Measurements from ENCODE around the gene PDGFB.
"Not testable (repeated sequence)": the region's sequence is repeated elsewhere in the genome, so short reads cannot be mapped to it uniquely, and the experiment has no call there.

Gene PDGFB

DNA sequence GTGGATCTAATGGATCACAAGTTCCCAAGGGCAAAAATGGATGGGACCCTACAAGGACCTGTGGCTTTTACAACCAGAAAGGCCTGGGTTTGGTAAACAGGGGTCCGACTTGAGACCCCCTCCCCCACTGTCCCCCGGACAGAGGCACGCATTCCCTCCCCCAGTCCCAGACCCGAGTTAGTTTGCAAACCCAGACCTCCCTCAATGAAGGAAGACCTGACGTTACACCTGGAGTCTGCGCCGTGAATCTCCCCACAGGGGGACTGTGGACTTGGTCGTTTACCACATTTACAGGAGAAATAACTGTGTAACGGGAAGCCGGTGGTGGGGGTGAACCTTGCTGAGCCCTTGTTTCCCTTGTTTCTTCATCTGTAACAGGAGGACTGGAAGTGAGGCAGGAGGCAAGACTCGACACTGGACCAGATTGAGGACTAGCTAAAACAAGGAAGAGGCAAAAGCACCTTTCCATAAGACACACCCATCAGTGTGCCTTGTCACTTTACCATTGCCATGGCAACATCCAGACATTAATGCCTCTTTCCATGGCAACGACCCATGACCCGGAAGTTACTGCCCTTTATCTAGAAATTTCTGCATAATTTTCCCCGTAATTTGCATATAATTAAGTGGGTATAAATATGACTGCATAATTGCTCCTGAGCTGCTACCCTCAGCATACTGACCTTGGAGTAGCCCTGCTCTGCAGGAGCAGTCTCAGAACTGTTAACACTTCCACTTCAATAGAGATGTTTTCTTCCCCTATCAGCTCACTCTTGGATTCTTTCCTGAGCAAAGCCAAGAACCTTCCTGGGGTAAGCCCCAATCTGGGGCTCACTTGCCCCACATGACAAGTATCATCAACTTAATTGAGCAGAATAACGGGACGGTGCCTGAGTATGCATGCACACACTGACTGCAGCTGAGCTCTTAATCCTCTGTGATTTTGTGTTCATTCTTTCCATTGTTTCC lies 25.4 kb downstream of the PDGFB start:
- Mint-ChIP-seq H3K27ac (no peak overlapping the region), H3K27me3 (peaks cover 40% of the 10 kb centered on the region), H3K9me3 (peaks cover 0 to 9% of the 10 kb centered on the region in 2 donors), H3K4me3 (no peak overlapping the region), H3K4me1 (peaks cover 23% of the 10 kb centered on the region)
- ATAC-seq = no peak
- peak in 1 of 2 donors; percentile 4 for DNase-seq

DNA sequence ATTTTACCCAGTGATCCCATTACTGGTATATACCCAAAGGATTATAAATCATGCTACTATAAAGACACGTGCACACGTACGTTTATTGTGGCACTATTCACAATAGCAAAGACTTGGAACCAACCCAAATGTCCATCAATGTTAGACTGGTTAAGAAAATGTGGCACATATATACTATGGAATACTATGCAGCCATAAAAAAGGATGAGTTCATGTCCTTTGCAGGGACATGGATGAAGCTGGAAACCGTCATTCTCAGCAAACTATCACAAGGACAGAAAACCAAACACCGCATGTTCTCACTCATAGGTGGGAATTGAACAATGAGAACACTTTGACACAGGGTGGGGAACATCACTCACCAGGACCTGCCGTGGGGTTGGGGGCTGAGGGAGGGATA lies 26.4 kb downstream of the PDGFB start:
- DNase-seq, H3K27ac Mint-ChIP-seq, H3K4me3 Mint-ChIP-seq, H3K9me3 Mint-ChIP-seq, ATAC-seq: not testable (repeated sequence)
- peaks cover 20% of the 10 kb centered on the region for H3K4me1 Mint-ChIP-seq
- H3K27me3 Mint-ChIP-seq = peaks cover 46% of the 10 kb centered on the region

DNA sequence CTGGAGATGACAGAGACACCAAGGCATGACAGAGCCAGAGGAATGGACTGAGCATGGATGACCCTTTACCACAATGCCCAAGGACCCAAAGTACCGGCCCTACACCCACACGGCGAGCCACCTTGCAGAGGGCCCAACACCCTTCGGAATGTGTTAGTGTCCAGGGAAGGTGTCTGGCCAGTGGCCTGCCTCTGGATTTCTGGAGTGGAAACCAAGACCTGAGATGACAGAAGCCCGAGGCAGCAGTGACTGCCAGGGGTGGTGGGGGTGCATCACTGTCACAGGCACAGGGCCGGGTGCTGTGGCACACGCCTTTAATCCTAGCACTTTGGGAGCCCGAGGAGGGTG lies 28.7 kb downstream of the PDGFB start:
- Mint-ChIP-seq H3K4me1 (peaks cover 16% of the 10 kb centered on the region), H3K27ac (no peak overlapping the region), H3K4me3 (no peak overlapping the region), H3K27me3 (peaks cover 49% of the 10 kb centered on the region), H3K9me3 (peaks cover 0 to 9% of the 10 kb centered on the region in 2 donors)
- DNase-seq (peak in 1 of 2 donors; percentile 3), ATAC-seq (no peak)

DNA sequence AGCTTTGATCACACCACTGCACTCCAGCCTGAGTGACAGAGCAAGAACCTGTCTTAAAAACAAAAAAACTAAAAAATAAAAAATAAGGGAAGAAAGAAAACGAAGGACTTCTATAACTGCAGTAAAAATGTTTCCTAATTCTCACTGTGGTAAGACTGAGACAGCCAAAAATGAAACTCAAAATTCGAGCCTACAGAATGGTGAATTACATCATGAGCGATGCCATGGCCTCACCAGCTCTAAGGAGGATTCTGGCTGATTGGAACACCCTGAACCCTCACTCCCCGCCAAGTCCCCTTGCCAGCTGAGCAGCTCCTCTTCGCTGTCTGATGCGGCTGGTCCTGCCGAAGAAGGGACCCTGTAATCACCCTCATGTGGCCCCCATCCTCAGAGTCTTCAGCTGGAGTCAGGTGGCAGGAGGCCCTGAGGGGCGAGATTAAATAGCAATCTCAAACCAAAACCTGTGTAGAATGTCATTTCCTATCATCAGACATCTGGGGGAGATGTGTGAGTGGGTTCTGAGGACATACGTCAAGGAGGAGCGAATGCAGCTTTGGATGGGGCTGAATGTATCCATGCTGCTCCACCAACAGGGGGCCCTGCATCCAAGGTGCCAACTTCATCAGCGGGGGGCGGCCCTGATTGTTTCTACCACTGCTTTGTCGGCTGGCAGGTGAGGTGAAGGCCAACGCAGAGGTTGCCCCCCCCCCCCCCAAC lies 29.2 kb downstream of the PDGFB start:
- Mint-ChIP-seq H3K4me1 (peaks cover 12% of the 10 kb centered on the region), H3K4me3 (peak overlapping the region in 1 of 2 donors; percentile 18), H3K9me3 (peaks cover 0 to 9% of the 10 kb centered on the region in 2 donors), H3K27me3 (peaks cover 49% of the 10 kb centered on the region), H3K27ac (peak overlapping the region in 1 of 2 donors; percentile 31)
- ATAC-seq (peak; percentile 80), DNase-seq (no peak)

DNA sequence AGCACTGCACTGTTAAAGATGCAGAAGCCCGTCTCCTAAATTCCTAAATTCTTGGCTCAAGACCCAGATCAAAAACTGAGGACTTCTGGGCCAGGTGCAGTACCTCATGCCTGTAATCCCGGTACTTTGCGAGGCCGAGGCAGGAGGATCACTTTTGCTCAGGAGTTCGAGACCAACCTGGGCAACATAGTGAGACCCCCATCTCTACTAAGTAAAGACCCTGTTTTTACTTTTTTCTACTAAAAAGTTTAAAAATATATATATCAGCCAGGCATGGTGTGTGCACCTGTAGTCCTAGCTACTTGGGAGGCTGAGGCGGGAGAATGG lies 29.7 kb downstream of the PDGFB start:
- Mint-ChIP-seq H3K27me3 (peaks cover 49% of the 10 kb centered on the region), H3K4me1 (peaks cover 12% of the 10 kb centered on the region), H3K9me3 (peaks cover 0 to 6% of the 10 kb centered on the region in 2 donors), H3K27ac (no peak overlapping the region), H3K4me3 (no peak overlapping the region)
- ATAC-seq (no peak), DNase-seq (no peak)

DNA sequence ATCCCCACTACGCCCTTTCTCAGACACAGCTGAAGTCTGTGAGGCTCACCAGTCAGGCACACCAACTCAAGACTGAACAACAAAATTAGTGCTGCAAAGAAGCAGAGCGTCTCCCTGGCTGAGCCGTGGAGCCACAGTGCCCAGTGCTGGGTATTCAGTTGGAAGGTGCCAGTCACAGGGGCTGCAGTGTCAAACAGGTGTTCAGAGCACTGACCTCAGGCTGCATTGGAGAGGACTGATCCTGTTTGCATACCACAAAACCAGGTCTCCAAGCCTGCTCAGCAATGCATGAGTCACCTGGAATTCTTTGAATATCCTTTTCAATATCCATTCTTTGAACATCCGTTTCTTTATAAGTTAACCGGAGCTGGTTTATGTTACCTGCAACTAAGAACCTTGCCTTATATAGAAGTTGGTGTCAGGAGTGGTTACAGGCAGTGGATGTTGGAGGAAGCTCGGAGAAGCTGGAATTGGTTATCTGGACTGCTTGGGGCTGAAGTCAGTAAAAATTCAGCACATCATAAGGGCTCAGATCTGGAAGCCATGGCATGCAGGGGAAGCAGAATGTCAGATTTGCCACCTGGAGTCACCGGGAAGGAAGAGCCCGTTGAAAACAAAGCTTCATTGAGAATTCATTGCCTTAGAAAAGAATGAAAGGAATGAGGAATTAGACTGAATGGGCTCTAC lies 30.3 kb downstream of the PDGFB start:
- Mint-ChIP-seq H3K9me3 (peaks cover 0 to 4% of the 10 kb centered on the region in 2 donors), H3K27me3 (peaks cover 49% of the 10 kb centered on the region), H3K4me1 (peaks cover 12% of the 10 kb centered on the region), H3K4me3 (no peak overlapping the region), H3K27ac (no peak overlapping the region)
- DNase-seq (no peak), ATAC-seq (no peak)

DNA sequence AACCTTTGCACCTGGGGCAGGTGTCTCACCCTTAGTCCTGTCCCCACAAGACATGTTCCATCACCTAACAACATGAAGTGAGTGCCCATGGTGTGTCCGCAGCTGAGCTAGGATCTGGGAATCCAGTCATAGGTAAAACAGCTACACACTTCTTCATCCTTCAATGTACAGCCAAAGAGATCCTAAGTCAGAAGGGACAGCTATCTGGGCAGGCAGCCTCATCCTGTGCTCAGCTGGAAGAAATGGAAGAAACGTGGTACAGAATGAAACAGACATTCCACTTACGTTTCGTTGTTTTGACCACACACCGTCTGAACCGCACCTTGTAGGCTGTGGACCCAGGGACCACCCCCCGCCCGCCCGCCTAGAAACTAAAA lies 30.8 kb downstream of the PDGFB start:
- Mint-ChIP-seq H3K9me3 (peaks cover 0 to 4% of the 10 kb centered on the region in 2 donors), H3K4me3 (no peak overlapping the region), H3K27ac (no peak overlapping the region), H3K4me1 (peaks cover 12% of the 10 kb centered on the region), H3K27me3 (peaks cover 49% of the 10 kb centered on the region)
- ATAC-seq = no peak
- DNase-seq = no peak

DNA sequence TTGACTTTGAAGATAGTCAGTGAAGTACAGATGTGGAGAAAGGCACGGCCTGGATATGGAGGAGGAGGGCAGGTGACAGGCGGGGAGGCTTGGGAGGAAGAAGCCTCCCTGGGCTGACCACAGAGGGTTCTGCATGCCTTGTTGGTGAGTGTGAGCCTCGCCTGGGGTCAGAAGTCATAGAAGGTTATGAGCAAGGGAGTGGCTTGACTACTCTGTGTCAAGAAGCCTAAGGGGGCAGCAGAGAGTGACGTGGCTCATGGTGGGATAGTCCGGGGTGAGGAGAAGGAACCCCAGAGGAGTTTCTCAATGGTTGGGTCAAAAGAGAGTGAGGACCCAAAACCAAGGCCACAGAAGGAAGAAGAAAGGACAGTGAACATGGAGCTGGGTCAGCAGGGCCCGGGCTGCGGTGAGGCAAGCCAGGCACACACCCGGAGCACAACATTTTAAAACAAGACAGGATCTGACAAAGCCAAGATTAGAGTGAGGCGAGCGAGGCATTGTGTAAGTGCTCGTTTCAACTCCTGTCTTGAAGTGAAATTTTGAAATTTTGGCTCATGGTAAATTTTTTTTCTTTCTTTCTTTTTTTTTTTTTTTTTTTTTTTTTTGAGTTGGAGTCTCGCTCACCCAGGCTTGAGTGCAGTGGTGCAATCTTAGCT lies 31.9 kb downstream of the PDGFB start:
- DNase-seq (no peak), ATAC-seq (no peak)
- Mint-ChIP-seq H3K4me1 (peaks cover 12% of the 10 kb centered on the region), H3K9me3 (peaks cover 0 to 4% of the 10 kb centered on the region in 2 donors), H3K27ac (no peak overlapping the region), H3K27me3 (peaks cover 50% of the 10 kb centered on the region), H3K4me3 (no peak overlapping the region)

DNA sequence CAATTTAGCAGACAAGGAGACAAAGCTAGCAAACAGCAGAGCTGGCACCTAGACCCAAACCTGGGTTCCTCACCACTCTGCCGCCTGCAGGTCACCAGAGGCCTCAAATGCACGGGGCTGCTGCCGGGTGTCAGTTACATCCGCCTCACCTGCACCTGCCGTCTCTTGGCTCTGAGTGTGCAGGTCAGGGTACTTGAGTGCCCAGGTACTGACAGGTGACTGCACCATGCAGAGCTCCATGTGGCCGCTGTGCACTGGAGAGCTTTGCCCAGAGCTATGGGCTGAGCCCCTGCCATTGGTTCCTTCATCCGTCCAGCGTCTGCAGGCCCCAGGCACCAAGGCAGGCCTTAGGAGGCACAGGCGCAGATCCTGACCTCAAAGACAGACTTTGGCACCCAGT lies 35.0 kb downstream of the PDGFB start:
- Mint-ChIP-seq H3K9me3 (no peaks in the 10 kb centered on the region), H3K4me3 (no peak overlapping the region), H3K27ac (no peak overlapping the region), H3K27me3 (peaks cover 41% of the 10 kb centered on the region), H3K4me1 (peaks cover 27% of the 10 kb centered on the region)
- no peak for DNase-seq
- ATAC-seq = no peak

DNA sequence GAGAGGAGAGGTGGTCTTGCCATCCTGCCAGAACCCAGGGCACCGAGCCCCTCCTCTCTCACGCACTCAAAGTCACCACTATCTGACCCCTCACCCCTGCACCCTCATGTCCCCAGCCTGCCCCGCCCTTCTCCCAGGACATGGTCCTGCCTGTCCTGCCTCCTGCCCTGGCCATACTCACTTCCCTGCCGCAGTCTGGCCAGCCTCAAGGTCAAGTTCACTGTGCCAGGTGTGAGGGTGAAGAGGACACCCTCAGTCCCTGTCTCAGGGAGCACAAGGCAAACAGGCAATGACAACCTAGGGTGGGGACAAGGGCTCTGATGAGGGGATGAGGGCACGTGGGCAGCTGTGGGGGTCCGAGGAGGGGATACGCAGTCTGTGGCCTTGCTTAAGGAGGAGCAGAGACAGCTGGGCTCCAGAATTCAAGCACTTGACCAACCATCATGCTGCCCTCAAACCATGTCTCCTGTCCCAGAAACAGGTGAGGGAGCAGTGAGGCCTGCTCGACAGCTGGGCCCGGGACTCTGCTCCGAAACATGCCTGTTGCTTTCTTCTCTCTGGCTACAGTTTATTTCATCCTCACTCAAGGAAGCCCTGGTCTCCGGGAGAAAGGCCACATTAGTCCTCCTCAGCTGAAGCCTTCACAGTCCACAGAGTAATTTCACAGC lies 36.6 kb downstream of the PDGFB start:
- no peak for DNase-seq
- peaks cover 31% of the 10 kb centered on the region for H3K4me1 Mint-ChIP-seq
- H3K4me3 Mint-ChIP-seq = no peak overlapping the region
- H3K27me3 Mint-ChIP-seq = peaks cover 42% of the 10 kb centered on the region
- no peak for ATAC-seq
- no peak overlapping the region for H3K27ac Mint-ChIP-seq
- no peaks in the 10 kb centered on the region for H3K9me3 Mint-ChIP-seq

DNA sequence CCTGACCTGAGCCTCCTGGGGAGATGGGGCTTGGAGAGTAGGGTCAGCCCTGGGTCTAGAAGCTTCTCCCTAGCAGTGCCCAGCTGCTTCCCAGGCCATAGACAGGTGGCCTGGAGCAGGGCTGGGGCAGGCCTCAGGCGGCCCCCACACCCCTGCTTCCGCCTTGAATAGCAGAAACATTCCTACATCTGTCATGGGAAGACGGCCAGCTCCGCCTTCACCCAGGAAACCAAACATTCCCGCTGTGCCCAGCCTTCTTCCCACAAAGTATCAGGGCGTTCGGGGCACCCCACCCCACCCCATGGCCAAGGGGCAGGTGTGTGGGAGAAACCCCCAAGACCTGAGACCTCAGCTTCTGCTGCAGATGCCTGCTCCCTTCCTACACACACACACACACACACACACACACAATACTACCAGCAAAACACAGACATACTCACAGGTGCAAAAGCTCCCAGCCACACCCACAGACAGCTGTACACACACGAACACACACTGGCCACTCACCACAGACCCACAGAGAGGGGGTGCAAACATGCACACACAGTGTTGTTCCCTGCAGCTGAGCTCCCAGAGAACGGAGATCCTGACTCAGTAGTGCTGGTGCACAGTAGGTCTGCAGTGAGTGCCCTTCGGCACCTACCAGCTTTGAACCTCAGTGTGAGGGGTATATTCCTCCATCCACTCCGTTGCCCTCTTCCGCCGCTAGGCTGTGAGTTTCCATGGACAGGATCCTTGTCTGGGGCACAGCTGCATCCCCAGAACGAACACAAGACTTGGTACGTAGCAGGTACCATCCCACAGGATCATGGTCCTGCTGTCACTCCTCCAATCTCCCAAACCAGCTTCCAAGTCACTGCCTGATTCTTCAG lies 37.4 kb downstream of the PDGFB start:
- H3K27ac Mint-ChIP-seq = no peak overlapping the region
- ATAC-seq (no peak), DNase-seq (no peak)
- H3K9me3 Mint-ChIP-seq = no peaks in the 10 kb centered on the region
- no peak overlapping the region for H3K4me3 Mint-ChIP-seq
- H3K4me1 Mint-ChIP-seq = peaks cover 25% of the 10 kb centered on the region
- peaks cover 40% of the 10 kb centered on the region for H3K27me3 Mint-ChIP-seq

DNA sequence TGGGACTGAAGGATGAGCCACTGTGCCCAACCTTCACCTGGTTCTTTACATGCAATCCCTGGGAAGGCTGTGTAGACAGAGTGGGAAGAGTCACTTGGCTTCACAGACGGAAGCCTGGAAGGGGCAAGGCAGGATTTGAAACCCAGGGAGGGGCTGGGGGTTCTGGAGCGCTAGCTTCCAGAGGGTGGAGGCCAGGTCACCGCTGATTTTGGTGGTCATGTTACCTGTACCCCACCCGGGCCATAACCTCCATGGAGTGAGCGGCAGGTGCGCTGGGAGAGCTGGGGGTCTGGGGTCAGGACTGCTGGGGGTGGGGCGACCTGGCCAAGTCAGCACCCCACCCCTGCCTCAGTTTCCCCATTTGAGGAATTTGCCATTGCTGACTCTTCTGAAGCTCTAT lies 38.3 kb downstream of the PDGFB start:
- DNase-seq (no peak), ATAC-seq (no peak)
- Mint-ChIP-seq H3K27ac (no peak overlapping the region), H3K4me3 (no peak overlapping the region), H3K4me1 (peaks cover 25% of the 10 kb centered on the region), H3K9me3 (no peaks in the 10 kb centered on the region), H3K27me3 (peaks cover 37% of the 10 kb centered on the region)

DNA sequence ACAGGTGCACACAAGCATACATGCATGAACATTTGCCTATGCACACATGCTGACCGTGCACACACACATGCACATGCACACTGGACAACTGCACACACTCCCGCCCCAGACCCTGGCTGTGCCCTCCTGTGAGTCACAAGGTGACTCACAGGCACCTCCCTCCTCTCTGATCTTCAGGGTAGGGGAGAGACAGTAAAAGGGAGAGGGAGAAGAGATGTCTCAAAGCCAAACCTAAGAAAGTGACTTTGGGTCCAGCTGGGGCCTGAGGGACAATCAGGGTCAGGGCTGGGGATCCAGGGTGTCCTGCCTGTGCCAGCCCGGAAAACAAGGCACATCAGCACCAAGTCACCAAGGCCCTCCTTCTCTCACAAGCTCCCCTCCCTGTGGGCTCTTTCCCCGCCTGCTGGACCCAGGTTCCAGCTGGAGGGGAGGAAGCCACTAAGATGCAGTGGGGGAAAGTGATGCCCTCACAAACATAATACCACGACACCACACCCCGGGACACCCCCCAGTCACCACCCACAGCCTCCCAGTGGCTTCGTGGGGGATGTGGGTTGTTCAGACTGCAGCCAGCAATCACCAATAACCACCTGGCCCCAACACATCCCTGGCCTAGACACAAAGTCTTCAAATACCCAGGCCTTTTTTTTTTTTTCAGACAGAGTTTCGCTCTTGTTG lies 39.3 kb downstream of the PDGFB start:
- H3K27ac Mint-ChIP-seq = peak overlapping the region; percentile 15 to 87
- H3K4me3 Mint-ChIP-seq = peak overlapping the region in 1 of 2 donors; percentile 60
- peak; percentile 94 for ATAC-seq
- H3K9me3 Mint-ChIP-seq = no peaks in the 10 kb centered on the region
- H3K4me1 Mint-ChIP-seq = peaks cover 25% of the 10 kb centered on the region
- peaks cover 37% of the 10 kb centered on the region for H3K27me3 Mint-ChIP-seq
- DNase-seq = peak; percentile 32 to 75

DNA sequence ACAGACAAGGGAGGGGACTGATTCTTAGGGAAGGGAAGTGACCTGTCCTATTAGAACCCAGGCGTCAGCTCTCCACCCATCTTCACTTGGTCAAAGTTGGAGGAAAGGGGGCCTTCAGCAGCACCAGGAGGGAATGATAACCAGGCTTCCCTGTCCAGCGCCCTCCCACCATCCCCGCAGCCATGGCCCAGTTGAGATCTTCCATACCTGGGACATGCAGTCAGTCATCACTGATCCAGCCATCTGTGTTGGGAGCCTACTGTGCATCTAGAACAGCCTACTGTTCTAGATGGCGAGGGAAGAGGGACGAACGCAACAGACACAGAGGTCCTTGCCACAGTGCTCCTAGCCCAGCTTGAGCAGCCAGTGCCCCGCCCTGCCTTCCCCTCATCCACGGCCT lies 40.6 kb downstream of the PDGFB start:
- Mint-ChIP-seq H3K27me3 (peaks cover 37% of the 10 kb centered on the region), H3K9me3 (no peaks in the 10 kb centered on the region), H3K27ac (no peak overlapping the region), H3K4me1 (peaks cover 25% of the 10 kb centered on the region), H3K4me3 (no peak overlapping the region)
- no peak for DNase-seq
- ATAC-seq = no peak
